DOHH2 (cell line): ENCODE data around the gene RIMBP2.

Source experiments
- CTCF ChIP-seq: fragments of 200-600 bp; sonication (generic); IDR thresholded peaks from one replicate; pipeline ENCODE4 v1.5.1; 2014; ENCODE audit warnings: antibody characterized with exemption, mild to moderate bottlenecking, low read depth, low read length; ENCODE audit not compliant: poor library complexity, severe bottlenecking
- EZH2phosphoT487 ChIP-seq: fragments of 200-600 bp; sonication (generic); IDR thresholded peaks from 2 replicates; pipeline ENCODE4 v1.6.1; 2017; ENCODE audit warnings: borderline replicate concordance, mild to moderate bottlenecking, antibody characterized with exemption, low read length, moderate library complexity, mixed read lengths

GRCh38 chr12:130665753-130666152 is 50.3 kb downstream of the RIMBP2 start:
- TF ChIP-seq CTCF (no peak), EZH2phosphoT487 (no peak)
